Liver (tissue), 9 donors: ENCODE data around the gene SAMD4A. TPM values are rescaled to one million over a fixed set of nuclear protein-coding genes. Genes with fewer than 3 reads are reported as not detected.

Source experiments
- DNase-seq: peaks from one replicate; pipeline ENCODE4 v3.0.0-alpha.2; 2017; ENCODE audit warnings: low spot score
- H3K27ac ChIP-seq, 2 donors: one replicate each; pipeline ENCODE4 v1.7.0; 2013; ENCODE audit warnings: inconsistent platforms in 2 of 2, low read length in 2 of 2, control low read depth in 1 of 2, low read depth in 1 of 2, mild to moderate bottlenecking in 1 of 2
- H3K27me3 ChIP-seq, 4 donors: one replicate each; pipeline versions ENCODE4 v1.6.1 to v1.7.0; 2013; ENCODE audit warnings: low read length in 3 of 4, inconsistent platforms in 1 of 4, mild to moderate bottlenecking in 1 of 4, moderate library complexity in 1 of 4; ENCODE audit not compliant: control insufficient read depth in 4 of 4, insufficient read depth in 4 of 4
- H3K36me3 ChIP-seq, 4 donors: one replicate each; pipeline versions ENCODE4 v1.6.1 to v1.7.0; 2013; ENCODE audit warnings: low read length in 3 of 4, mild to moderate bottlenecking in 3 of 4, low read depth in 1 of 4, moderate library complexity in 1 of 4; ENCODE audit not compliant: control insufficient read depth in 4 of 4, insufficient read depth in 3 of 4
- H3K4me1 ChIP-seq, 4 donors: one replicate each; pipeline versions ENCODE4 v1.6.1 to v1.7.0; 2013; ENCODE audit warnings: low read length in 3 of 4, mild to moderate bottlenecking in 3 of 4, moderate library complexity in 1 of 4; ENCODE audit not compliant: control insufficient read depth in 4 of 4, insufficient read depth in 4 of 4
- H3K4me3 ChIP-seq, 3 donors: one replicate each; pipeline versions ENCODE4 v1.6.1 to v1.7.0; 2013; ENCODE audit warnings: low read length in 3 of 3, control low read depth in 1 of 3, low read depth in 1 of 3, mild to moderate bottlenecking in 1 of 3
- H3K9ac ChIP-seq, 2 donors: one replicate each; pipeline ENCODE4 v1.7.0; 2013; ENCODE audit warnings: low read length in 2 of 2, mild to moderate bottlenecking in 2 of 2, moderate library complexity in 2 of 2, control low read depth in 1 of 2, low read depth in 1 of 2
- H3K9me3 ChIP-seq, 4 donors: one replicate each; pipeline versions ENCODE4 v1.6.1 to v1.7.0; 2013; ENCODE audit warnings: low read length in 3 of 4; ENCODE audit not compliant: control insufficient read depth in 4 of 4
- ATF3 ChIP-seq: IDR thresholded peaks from 2 replicates; pipeline ENCODE4 v1.6.1; 2016; ENCODE audit warnings: antibody characterized with exemption
- EGR1 ChIP-seq, 2 donors: IDR thresholded peaks; 2 replicates each; pipeline ENCODE4 v1.6.1; 2016 to 2018; ENCODE audit warnings: antibody characterized with exemption in 2 of 2, low read depth in 2 of 2
- FOXA1 ChIP-seq: IDR thresholded peaks from 2 replicates; pipeline ENCODE4 v1.6.1; 2016; ENCODE audit warnings: antibody characterized with exemption
- FOXA2 ChIP-seq: IDR thresholded peaks from 2 replicates; pipeline ENCODE4 v1.6.1; 2016; ENCODE audit warnings: antibody characterized with exemption
- GABPA ChIP-seq, 2 donors: IDR thresholded peaks in 1 of 2; conservative IDR thresholded peaks in 1 of 2; 2 replicates each; pipeline ENCODE4 v1.6.1; 2016; ENCODE audit warnings: antibody characterized with exemption in 2 of 2, mild to moderate bottlenecking in 1 of 2, moderate library complexity in 1 of 2
- HNF4A ChIP-seq, 2 donors: conservative IDR thresholded peaks; 2 replicates each; pipeline ENCODE4 v1.6.1; 2016; ENCODE audit warnings: antibody characterized with exemption in 2 of 2, mild to moderate bottlenecking in 2 of 2
- HNF4G ChIP-seq: IDR thresholded peaks from 2 replicates; pipeline ENCODE4 v1.6.1; 2016; ENCODE audit warnings: antibody characterized with exemption
- JUND ChIP-seq, 2 donors: IDR thresholded peaks; 2 replicates each; pipeline ENCODE4 v1.6.1; 2016; ENCODE audit warnings: antibody characterized with exemption in 2 of 2
- RAD21 ChIP-seq, 2 donors: IDR thresholded peaks; 2 replicates each; pipeline ENCODE4 v1.6.1; 2016; ENCODE audit warnings: antibody characterized with exemption in 2 of 2, mild to moderate bottlenecking in 2 of 2
- SP1 ChIP-seq: IDR thresholded peaks from 2 replicates; pipeline ENCODE4 v1.6.1; 2018; ENCODE audit warnings: antibody characterized with exemption, mild to moderate bottlenecking
- TAF1 ChIP-seq: conservative IDR thresholded peaks from 2 replicates; pipeline ENCODE4 v1.6.1; 2016; ENCODE audit warnings: antibody characterized with exemption, mild to moderate bottlenecking
- YY1 ChIP-seq: IDR thresholded peaks from 2 replicates; pipeline ENCODE4 v1.6.1; 2016; ENCODE audit warnings: antibody characterized with exemption, mild to moderate bottlenecking
- ZBTB33 ChIP-seq: IDR thresholded peaks from 2 replicates; pipeline ENCODE4 v1.6.1; 2016; ENCODE audit warnings: antibody characterized with exemption
- WGBS: extraction: QIAGEN DNeasy Blood & Tissue Kit; methylation state at CpG from one replicate; pipeline ENCODE4 v1.1.7; 2013; 5-methylcytosine and 5-hydroxymethylcytosine counted together
- polyA plus RNA-seq, 2 donors: library from polyadenylated mRNA; stranded (reverse) in 1 of 2; unstranded in 1 of 2; fragments of 200-250 nt in 1 of 2; fragments of >200 nt in 1 of 2; fragmentation: Nextera tagmentation in 1 of 2; extraction: Ambion mirVana in 1 of 2; gene quantifications; one replicate each; pipeline versions ENCODE4 v1.2.1 to v1.2.3, GENCODE V29; 2013 to 2015
- total RNA-seq, 2 donors: library from RNA; depleted of rRNA; stranded (reverse); fragments of >200 nt; gene quantifications; one replicate each; pipeline ENCODE4 v1.2.3, GENCODE V29; 2014
- donor health status: healthy.
- donor health status: healthy.
- donor health status: healthy.
- donor health status: healthy.
- donor health status: healthy.

The SAMD4A gene
- total and polyA plus RNA-seq, 4 donors, result 4.3 to 17.8 (median 8.1) TPM

DNA sequence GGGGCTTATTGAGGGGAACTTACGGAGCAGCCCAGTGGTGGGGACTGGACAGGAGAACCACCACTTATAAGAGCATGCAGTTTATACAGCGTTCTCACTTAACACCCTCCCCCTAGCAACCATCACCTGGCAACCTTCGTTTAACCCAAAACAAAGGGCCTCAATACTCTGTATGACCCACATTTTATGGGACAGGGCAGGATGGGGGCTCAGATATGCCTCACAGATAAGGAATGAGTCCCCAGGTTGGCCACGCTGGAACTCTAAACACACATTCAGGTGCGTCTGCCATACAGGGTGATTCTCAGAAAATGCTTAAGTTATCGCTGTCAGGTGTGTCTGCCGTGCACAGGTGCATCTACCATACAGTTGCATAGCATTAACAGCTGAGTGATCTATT, 236.5 kb downstream of the SAMD4A start:
- H3K36me3 ChIP-seq, result no peaks in the 10 kb centered on the region
- H3K4me3 ChIP-seq, result no peak overlapping the region
- TF ChIP-seq RAD21 (IDR thresholded peaks at IDR 0.05) (no peak), ATF3 (no peak), FOXA1 (no peak), GABPA (IDR thresholded peaks at IDR 0.05 in 1 of 2, conservative IDR thresholded peaks at IDR 0.05 in 1 of 2) (no peak), HNF4G (no peak), SP1 (no peak), EGR1 (IDR thresholded peaks at IDR 0.05; ENCODE audit: low read depth in 2 of 2) (no peak), TAF1 (no peak), JUND (IDR thresholded peaks at IDR 0.05) (no peak), FOXA2 (no peak), YY1 (no peak), ZBTB33 (no peak), HNF4A (conservative IDR thresholded peaks at IDR 0.05) (no peak)
- no peaks in the 10 kb centered on the region for H3K27me3 ChIP-seq
- no peak overlapping the region for H3K27ac ChIP-seq
- H3K4me1 ChIP-seq, result peaks cover 0 to 8% (median 0%) of the 10 kb centered on the region in 4 donors
- no peak for DNase-seq
- H3K9me3 ChIP-seq, result no peaks in the 10 kb centered on the region
- 84% methylated on average over 7 of the region's 7 CpGs for WGBS
- H3K9ac ChIP-seq, result no peak overlapping the region

GRCh38 chr14:54803926-54804537, 237.1 kb downstream of the SAMD4A start:
- Histone ChIP-seq H3K4me3 (no peak overlapping the region), H3K27me3 (no peaks in the 10 kb centered on the region), H3K9ac (no peak overlapping the region), H3K27ac (no peak overlapping the region), H3K36me3 (no peaks in the 10 kb centered on the region), H3K4me1 (peaks cover 0 to 8% (median 0%) of the 10 kb centered on the region in 4 donors), H3K9me3 (no peaks in the 10 kb centered on the region)
- TF ChIP-seq ATF3, result no peak
- no peak for DNase-seq
- WGBS, result 90% methylated on average over 13 of the region's 13 CpGs

- Histone ChIP-seq H3K27ac (no peak overlapping the region), H3K9ac (no peak overlapping the region), H3K36me3 (no peaks in the 10 kb centered on the region), H3K27me3 (no peaks in the 10 kb centered on the region), H3K4me1 (peaks cover 0 to 8% (median 0%) of the 10 kb centered on the region in 4 donors), H3K9me3 (no peaks in the 10 kb centered on the region), H3K4me3 (no peak overlapping the region)
- no peak for DNase-seq
- WGBS, result 89% methylated on average over 16 of the region's 16 CpGs
- TF ChIP-seq YY1 (no peak), FOXA1 (no peak), FOXA2 (no peak), GABPA (IDR thresholded peaks at IDR 0.05 in 1 of 2, conservative IDR thresholded peaks at IDR 0.05 in 1 of 2) (no peak), SP1 (no peak), RAD21 (IDR thresholded peaks at IDR 0.05) (no peak), EGR1 (IDR thresholded peaks at IDR 0.05; ENCODE audit: low read depth in 2 of 2) (no peak), HNF4A (conservative IDR thresholded peaks at IDR 0.05) (no peak)
Measured at GRCh38 chr14:54804538-54805041, 237.7 kb downstream of the SAMD4A start.
